ENCODE measurements around the gene PHTF1.

The PHTF1 gene

GRCh38 chr1:113759333-113760101, at the start of gene PHTF1:
Gene PHTF1 (minus strand): TSS chr1:113759486. CDS start chr1:113758703, 783 bp downstream.
- FAIRE-seq, result peak; percentile 93
- DNase-seq (ENCODE audit: insufficient read length, low spot score), result peak; percentile 53

- DNase-seq (ENCODE audit: insufficient read length, low spot score), result no peak
- no peak for FAIRE-seq
Observed at GRCh38 chr1:113808450-113809195, 49.3 kb upstream of the PHTF1 start.

DNA sequence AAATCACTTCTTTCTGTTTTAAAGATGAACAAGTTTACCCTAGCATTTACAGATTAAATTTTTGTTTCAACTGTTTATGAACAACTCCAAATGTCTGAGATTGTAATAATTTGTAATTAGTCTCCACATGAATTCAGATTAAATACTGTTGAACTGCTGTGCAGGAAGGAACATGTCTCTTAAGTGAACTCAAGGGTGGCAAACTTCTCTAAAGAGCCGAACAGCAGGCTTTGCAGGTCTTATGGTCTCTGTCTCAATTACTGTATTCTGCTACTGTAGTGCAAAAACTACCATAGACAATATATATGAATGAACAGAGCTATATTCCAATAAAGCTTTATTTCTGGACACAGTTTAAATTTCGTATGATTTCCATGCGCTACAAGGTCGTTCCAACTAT, 46.4 kb upstream of the PHTF1 start:
- DNase-seq (ENCODE audit: insufficient read length, low spot score), result no peak
- FAIRE-seq, result no peak

DNA sequence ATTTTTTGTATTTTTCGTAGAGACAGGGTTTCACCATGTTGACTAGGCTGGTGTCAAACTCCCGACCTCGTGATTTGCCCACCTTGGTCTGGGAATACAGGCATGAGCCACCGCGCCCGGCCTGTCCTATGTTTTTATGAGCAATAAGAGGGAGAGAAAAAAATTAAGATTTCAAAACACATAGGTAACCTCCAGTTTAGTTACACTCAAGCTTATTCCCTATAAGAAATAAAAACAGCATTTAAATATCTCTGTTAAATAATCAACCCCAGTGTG, 45.9 kb upstream of the PHTF1 start:
- FAIRE-seq, result no peak

GRCh38 chr1:113804421-113805255, 45.4 kb upstream of the PHTF1 start:
- DNase-seq (ENCODE audit: insufficient read length, low spot score), result no peak
- FAIRE-seq, result no peak

More for the DNA sequence above, 45.9 kb upstream of the PHTF1 start:
- DNase-seq (ENCODE audit: insufficient read length, low spot score), result no peak

DNA sequence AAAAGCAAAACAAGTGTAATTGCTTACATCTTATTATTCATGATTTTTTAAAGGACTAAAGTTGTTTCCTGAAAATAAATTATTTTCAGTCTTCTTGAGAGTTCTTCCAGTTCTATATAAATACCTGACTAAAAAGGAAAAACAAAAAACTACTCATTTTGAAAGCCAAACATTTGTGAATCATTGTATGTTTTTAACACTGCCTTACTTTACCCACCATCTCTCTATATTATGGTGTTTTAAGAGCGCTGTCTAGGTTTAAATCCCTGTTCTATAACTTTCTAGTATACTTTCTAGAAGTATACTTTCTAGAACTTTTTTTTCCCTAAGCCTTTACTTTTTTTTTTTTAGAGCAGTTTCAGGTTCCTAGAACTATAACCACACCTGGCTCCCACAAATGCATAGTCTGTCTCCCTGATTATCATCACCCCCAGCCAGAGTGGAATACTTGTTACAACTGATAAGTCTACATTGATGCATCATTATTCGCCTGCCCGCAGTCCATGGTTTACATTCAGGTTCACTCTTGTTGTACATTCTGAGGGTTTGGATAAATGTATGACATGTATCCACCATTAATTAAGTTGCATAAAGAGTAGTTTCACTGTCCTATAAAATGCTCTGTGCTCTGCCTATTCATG, 43.2 kb upstream of the PHTF1 start:
- FAIRE-seq, result no peak
- DNase-seq (ENCODE audit: insufficient read length, low spot score), result no peak

- FAIRE-seq (peak; percentile 8), DNase-seq (ENCODE audit: insufficient read length, low spot score) (no peak)
Observed at GRCh38 chr1:113800487-113800886, 41.2 kb upstream of the PHTF1 start.

GRCh38 chr1:113797472-113797871, 38.2 kb upstream of the PHTF1 start:
- FAIRE-seq (peak; percentile 28), DNase-seq (ENCODE audit: insufficient read length, low spot score) (no peak)

GRCh38 chr1:113793878-113794834, 34.9 kb upstream of the PHTF1 start:
- DNase-seq (ENCODE audit: insufficient read length, low spot score) (no peak), FAIRE-seq (peak; percentile 57)

GRCh38 chr1:113792986-113793385, 33.7 kb upstream of the PHTF1 start:
- no peak for DNase-seq (ENCODE audit: insufficient read length, low spot score)
- no peak for FAIRE-seq

DNA sequence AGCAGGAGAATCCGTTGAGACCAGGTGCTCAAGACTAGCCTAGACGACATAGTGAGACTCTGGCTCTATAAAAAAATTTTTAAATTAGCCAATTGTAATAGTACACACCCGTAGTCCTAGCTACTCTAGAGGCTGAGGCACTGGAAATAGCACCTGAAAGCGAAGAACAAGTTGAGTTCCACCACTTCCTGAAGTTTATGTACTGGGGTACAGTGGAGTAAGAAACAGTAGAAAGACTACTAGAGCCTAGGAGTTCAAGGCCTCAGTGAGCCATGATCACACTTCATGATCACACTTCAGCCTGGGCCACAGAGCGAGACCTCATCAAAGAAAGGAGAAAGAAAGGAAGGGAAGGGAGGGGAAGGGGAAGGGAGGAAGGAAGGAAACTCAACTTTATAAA, 33.2 kb upstream of the PHTF1 start:
- DNase-seq (ENCODE audit: insufficient read length, low spot score) (no peak), FAIRE-seq (peak; percentile 82)

GRCh38 chr1:113788802-113789201, 29.5 kb upstream of the PHTF1 start:
- DNase-seq (ENCODE audit: insufficient read length, low spot score) (no peak), FAIRE-seq (no peak)

- DNase-seq (ENCODE audit: insufficient read length, low spot score) (no peak), FAIRE-seq (no peak)
Observed at GRCh38 chr1:113787663-113788062, 28.4 kb upstream of the PHTF1 start.

DNA sequence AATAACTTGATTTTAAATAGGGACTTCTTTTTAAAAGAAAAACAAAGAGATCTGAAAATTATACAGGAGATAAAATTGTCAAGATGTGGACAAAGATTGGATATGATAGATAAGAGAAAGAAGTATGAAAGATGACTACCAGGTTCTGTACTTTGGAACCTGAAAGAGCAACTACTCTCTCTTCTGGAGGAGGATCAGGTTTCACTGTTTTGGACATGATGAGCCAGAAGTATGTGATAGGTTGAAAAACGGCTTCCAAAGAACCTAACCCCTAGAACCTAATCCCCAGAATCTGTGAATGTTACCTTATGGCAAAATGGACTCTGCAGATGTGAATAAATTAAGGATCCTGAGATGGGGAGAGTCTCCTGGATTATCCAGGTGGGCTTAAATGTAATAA, 26.8 kb upstream of the PHTF1 start:
- FAIRE-seq, result no peak

GRCh38 chr1:113784104-113784779, 25.0 kb upstream of the PHTF1 start:
- DNase-seq (ENCODE audit: insufficient read length, low spot score) (no peak), FAIRE-seq (peak; percentile 69)

More for the DNA sequence above, 26.8 kb upstream of the PHTF1 start:
- no peak for DNase-seq (ENCODE audit: insufficient read length, low spot score)

DNA sequence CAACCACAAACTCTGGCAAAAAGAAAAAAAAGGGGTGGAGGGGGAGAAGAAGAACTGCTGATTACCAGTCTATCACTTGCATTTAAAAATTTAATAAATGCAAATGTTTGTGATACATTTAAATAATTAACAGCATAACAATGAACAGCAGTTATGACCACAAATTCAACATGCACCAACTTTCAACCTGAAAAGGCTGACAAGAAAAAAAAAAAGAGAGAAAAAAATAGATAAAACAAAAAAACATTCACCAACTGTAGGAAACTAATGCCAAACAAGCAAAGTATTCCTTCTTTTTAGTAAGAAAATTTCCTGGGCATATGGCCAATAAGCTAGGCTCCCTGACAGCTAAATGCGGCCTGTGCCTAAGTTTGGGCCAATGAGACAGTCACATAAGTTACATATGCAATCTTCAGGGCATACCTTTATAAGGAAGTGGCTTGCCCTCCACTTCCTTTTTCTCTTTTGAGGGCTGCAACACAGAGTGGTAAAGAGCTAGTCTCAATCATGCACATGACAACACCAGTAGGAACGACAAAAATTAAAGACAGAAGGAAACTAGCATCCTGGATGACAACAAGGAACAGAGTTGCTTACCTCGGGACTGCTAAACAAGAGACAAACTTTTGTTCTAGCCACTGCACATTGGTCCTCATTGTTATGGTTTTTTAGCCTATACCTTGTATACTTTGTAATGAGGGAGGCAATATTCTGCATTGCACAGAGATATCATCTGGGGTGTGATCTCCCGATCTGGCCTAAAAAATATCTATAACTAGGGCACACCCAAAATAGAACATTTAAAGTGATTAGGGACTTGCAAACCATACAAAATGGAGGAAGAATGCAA, 24.2 kb upstream of the PHTF1 start:
- peak; percentile 14 for DNase-seq (ENCODE audit: insufficient read length, low spot score)
- FAIRE-seq, result peak; percentile 85

GRCh38 chr1:113782406-113782805, 23.1 kb upstream of the PHTF1 start:
- DNase-seq (ENCODE audit: insufficient read length, low spot score), result no peak
- no peak for FAIRE-seq
